Measurements from ENCODE around the gene SLC22A14.

DNA sequence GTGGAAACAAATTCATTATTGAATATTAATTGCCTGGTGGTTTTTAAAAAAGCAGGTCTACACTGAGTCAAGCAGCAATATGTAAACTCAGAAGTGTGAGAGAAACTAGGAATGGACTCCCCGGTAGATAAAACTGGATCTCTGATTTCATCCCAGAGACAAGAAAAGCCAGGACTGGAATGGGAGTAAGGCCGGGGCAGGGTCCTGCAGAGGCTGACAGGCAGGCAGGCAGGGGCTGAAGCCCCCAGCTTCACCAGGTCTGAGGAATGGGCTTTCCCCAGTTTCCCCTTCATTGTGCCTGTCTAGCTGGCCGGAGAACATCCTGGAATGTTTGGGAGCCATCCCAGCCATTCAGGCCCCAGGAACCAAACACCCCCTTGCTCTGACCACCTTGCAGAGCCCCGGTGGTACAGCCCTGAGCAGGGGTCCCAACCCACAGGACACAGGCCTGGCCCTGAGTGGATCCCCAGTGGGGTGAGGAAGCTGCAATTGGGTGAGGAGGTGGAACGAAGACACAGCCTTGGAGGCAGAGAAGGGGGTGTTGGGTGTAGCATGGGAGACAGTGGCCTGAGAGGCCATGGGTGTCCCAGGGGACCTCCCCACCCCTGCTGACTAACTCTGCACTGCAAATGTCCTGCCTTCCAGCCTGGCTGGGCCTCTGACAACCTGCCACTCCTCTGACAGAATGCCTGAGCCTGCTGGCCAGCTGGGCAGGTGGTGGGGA, 32.8 kb downstream of the SLC22A14 start:
- TF ChIP-seq POLR2A (IDR thresholded peaks at IDR 0.05): no peak
- TF ChIP-seq, protein P1, sequence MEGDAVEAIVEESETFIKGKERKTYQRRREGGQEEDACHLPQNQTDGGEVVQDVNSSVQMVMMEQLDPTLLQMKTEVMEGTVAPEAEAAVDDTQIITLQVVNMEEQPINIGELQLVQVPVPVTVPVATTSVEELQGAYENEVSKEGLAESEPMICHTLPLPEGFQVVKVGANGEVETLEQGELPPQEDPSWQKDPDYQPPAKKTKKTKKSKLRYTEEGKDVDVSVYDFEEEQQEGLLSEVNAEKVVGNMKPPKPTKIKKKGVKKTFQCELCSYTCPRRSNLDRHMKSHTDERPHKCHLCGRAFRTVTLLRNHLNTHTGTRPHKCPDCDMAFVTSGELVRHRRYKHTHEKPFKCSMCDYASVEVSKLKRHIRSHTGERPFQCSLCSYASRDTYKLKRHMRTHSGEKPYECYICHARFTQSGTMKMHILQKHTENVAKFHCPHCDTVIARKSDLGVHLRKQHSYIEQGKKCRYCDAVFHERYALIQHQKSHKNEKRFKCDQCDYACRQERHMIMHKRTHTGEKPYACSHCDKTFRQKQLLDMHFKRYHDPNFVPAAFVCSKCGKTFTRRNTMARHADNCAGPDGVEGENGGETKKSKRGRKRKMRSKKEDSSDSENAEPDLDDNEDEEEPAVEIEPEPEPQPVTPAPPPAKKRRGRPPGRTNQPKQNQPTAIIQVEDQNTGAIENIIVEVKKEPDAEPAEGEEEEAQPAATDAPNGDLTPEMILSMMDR (IDR thresholded peaks at IDR 0.05): no peak

Measured in Peyer's patch (tissue), 4 donors.